Cerebellar nuclear complex (tissue), 1 donor: Measurements from ENCODE around the gene RPP14.

Experiments
- DNase-seq, 2 experiments: peaks; one replicate each; lab custom pipeline; 2025; lab: John Stamatoyannopoulos, UW

Gene RPP14

DNA sequence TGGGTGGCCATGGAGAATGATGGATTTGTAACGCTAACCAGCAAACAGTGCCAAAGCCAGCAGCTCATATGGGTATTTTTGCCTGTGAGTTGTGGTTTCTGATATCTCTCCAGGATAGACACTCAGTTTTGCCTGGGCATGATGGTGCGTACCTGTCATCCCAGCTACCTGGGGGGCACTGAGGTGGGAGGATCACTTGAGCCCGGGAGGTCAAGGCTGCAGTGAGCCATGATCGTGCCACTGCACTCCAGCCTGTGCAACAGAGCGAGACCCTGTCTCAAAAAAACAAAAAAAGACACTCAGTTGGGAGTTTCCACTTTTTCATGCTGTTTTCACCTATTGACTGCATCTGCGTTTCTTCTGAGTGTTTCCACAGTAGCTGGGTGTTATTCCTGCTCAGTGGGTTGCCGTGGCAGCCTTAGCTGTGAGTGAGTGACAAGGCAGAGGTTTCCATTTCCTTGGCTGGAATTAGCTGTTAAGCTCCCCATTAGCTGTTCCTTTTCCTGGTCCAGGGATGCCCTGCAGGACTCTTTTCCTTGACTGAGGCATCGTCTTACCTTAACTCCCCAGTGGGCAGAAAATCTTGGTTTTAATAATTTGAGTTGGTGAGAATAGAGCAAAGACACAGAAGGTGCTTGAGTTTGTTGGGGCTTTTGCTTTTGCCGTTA, 14.2 kb upstream of the RPP14 start:
- no peak for DNase-seq

GRCh38 chr3:58292866-58293265, 13.2 kb upstream of the RPP14 start:
- no peak for DNase-seq

GRCh38 chr3:58293516-58293915, 12.5 kb upstream of the RPP14 start:
- peak; percentile 50 to 58 for DNase-seq

DNA sequence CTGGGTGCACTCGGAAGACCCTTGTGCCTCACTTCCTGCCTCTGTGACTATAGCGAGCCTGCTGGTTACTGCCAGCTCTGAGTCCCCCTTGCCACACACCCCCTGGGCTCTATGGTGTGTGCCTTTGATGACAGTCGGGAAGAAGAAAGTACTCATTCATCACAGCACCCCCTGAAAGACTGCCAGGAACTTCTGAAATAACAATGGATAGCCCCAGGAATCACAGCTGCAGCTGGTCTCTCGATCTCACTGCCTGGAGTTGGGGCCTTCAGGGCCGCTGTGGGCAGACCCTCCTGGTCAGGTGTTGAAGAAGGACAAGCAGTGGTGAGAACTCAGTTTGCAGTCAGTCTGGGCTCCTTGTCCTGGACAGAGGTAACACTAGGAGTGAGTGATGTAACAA, 9.8 kb upstream of the RPP14 start:
- no peak for DNase-seq

DNA sequence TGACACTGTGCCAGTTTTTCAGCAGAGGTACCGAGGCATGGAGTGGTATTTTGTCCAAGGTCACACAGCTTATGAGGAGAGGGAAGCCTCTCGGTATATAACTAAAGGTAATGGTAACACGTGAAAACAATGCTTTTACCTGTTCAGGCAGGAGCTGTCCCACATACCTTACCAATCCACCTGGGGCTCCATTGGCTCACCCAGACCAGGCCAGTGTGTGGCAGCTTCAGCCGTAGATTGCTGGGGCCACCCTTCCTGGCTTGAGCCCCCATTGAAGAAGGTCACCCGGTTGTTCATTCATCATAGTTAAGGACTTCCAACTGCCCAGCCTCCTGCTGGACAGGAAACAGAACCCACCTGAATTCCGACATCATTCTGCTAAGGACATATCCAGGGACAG, 9.2 kb upstream of the RPP14 start:
- no peak for DNase-seq

GRCh38 chr3:58298190-58298589, 7.9 kb upstream of the RPP14 start:
- no peak for DNase-seq

GRCh38 chr3:58299075-58299474, 7.0 kb upstream of the RPP14 start:
- DNase-seq = no peak

DNA sequence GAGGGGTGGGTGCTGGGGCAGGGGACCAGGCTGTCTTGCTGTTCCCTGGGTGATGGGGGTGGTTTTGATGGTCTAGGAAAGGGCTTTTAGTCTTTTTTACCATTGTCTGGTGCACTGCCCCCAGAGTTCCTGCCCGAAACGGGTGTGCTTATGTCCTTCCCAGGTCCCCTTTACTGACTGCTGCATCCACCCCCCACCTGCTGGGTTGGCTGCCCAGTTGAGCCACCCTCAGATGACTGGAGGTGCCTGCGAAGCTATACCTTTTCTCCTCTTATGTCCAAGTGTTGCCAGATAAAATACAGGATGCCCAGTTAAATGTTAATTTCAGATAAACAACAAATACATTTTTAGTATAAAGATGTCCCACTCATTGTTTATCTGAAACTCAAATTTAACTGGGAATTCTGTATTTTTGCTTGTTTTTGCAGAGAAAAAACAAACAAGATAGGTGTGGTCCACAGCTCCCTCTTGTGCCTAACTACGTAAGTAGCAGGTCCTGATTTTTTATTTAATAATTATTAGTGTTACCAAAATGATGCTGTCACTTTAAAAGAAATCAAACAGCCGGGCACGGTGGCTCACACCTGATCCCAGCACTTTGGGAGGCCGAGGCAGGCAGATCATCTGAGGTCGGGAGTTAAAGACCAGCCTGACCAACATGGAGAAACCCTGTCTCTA, 6.1 kb upstream of the RPP14 start:
- DNase-seq = peak in 1 of 2 experiments; percentile 8

DNA sequence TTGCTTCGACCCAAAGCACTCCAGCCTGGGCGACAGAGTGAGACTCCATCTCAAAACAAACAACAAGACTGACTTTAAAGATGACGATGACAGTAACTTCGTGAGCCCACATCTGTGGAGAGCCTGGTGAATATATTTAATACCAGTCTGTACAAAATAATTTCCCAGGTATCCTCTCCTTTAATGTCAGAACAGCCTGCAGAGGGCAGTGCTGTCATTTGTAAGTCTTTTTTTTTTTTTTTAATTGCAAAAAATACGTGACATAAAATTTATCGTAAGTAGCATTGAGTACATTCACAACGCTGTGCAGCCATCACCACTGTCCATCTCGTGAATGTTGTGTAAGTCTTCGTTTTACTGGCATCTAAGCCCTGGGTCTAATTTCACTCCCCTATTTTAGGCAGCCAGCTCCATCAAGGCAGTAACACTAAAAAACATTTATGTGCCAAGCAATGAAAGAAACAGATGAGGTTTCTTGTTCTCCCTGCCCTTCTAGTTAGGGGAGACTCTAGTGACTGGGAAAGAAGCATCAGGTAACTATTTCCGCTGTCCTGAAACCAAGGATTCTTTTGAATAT, 1.7 kb downstream of the RPP14 start:
- DNase-seq = no peak

- no peak for DNase-seq
These were observed 2.7 kb downstream of the RPP14 start for GRCh38 chr3:58308728-58309127.

- no peak for DNase-seq
These were observed 11.8 kb downstream of the RPP14 start for GRCh38 chr3:58317811-58318210.

DNA sequence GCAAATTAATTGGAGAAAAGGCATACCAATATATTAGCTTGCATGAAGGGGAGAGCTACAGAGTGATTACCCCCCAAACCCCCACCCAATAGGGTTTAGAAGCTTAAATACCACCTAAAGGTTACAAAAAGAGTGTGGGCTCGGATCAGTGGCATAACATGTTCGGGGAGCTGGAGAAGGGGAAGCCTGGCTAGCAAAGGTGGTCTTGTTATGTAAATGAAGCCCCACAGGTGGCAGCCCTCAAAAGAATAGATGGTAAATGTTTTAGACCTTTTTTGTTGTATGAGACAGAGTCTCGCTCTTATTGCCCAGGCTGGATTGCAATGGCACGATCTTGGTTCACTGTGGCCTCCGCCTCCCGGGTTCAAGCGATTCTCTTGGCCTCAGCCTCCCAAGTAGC, 15.7 kb downstream of the RPP14 start:
- DNase-seq = no peak

- no peak for DNase-seq
These were observed 16.7 kb downstream of the RPP14 start for GRCh38 chr3:58322793-58323192.

DNA sequence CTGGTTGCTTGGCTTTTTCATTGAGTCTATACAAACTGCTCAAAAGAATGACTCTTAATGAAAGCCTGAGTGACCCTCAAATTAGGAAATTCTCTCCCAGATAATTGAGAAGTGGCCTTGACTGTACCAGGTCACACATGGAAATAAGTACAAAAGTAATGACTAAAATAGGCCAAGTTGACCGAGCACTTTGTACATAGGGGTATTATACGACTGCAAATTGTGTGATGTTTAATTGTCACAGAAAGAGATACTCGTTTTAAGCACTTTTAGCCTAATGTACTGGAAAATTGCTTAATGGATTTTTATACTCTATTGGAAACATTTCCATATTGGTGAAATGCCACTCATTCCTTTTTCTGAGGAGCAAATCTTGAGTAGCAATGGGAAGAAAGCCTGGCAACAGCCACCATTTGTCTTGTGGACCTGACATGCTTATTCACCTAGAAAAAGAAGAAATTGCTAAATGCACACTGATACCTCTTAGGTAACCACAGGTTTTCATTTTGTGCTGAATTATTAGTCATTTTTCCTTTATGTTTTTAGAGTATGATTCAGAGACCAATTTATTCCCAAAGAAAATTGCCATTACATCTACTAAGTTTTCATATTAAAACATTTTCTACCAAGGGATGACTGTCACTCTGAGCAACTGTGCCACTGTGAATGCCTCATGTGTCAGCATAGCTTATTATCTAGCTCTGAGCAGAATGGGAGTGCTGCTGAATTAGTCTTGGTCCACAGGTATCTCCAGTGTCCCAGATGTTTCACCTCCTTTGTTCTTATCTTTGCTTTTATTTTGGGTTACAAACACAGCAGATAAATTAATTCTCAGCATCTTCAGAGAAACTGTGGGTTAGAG, 17.7 kb downstream of the RPP14 start:
- DNase-seq = no peak

GRCh38 chr3:58324391-58325390, 18.6 kb downstream of the RPP14 start:
- no peak for DNase-seq

DNA sequence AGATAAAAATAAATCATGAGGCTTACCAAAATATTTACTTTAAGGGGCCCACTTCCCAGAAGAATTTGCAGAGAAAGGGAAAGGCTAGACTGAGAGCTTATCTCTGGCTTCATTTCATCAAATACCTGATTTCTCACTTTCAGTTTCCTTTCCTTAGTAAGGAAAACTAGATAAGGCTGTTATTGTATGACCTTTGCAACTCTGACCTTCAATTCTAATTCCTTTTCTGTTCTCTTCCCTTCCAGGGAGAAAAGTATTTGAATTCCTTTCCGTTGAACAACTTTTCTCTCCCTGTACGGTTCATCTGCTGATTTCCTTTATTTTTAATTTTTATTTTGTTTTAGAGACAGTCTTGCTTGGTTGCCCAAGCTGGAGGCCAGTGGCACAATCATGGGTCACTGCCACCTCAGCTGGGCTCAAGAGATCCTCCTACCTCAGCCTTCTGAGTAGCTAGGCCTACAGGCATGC, 19.5 kb downstream of the RPP14 start:
- no peak for DNase-seq

DNA sequence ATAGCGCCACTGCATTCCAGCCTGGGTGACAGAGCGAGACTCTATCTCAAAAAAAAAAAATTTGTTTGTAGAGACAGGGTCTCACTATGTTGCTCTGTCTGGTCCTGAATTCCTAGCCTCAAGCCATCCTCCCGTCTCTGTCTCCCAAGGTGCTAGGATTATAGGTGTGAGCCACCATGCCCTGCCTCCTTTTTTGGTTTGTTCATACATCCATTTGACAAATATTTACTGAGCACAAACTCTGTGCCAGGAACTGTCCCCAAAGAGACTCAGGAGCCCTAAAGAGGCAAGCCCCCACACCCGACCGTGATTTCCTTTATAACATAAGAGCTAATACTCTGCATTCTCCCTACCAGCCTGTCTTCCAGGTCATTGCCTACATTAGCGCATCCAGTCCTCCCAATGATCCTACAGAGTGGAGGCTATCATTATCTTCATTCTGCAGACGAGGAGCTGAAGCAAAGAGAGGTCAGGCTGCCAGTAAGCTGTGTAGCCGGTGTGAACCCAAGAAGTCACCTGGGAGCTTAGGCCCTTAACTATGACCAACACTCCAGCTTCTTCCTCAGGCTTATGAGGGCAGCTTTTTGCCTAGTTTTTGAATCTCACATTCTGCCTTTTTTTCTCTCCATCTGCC, 20.3 kb downstream of the RPP14 start:
- DNase-seq = no peak

DNA sequence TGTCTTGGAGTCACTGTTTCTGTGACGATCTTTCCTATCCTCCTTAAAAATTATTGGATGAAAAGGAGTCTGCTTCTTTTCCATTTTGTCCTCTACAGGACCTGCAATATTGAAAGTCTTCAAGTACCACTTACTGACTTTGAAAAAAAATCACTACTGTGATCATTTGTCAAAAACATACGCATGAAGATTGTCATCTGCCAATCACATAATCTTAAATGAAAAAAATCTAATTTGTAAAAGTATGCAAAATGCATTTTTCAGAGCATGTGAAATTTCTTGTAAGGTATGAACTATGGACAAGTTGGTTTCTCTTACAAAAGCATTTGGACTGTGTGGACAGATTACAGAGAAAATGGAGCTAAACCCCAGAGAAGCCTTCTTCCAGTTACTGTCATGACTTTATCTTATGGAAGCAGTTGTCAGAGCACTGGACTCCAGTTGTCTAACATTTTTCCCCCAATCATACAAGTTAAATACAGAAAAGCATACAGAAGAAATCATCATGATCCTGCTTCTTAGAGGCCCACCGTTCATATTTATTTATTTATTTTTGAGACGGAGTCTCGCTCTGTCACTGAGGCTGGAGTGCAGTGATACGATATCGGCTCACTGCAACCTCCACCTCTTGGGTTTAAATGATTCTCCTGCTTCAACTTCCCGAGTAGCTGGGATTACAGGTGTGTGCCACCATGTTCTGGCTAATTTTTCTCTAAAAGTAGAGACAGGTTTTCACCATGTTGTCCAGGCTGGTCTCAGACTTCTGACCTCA, 23.3 kb downstream of the RPP14 start:
- DNase-seq = no peak

DNA sequence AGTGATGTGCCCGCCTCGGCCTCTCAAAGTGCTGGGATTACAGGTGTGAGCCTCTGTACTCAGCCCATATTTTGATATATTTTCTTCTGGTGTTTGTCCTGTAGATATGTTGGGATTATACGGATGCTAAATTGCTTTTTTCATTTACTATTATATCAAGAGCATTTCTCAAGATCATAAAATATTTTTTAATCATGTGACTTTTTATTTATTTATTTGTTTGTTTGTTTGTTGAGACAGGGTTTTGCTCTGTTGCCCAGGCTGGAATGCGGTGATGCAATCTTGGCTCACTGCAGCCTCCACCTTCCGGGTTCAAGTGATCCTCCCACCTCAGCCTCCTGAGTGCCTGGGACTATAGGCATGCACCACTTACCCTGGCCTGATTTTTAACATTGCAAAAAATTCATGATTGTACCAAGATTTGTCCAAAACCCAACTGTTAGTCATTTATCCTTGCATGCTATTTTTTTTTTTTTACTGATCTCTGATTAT, 23.9 kb downstream of the RPP14 start:
- DNase-seq = no peak
